ENCODE data around the gene CCDC9. TPM values are rescaled to one million over a fixed set of nuclear protein-coding genes. Genes with fewer than 3 reads are reported as not detected.
"Not testable (repeated sequence)": the region's sequence is repeated elsewhere in the genome, so short reads cannot be mapped to it uniquely, and the experiment has no call there.

CCDC9 gene
- total RNA-seq, 1 donor from 2014 or later, result 26.1 TPM

DNA sequence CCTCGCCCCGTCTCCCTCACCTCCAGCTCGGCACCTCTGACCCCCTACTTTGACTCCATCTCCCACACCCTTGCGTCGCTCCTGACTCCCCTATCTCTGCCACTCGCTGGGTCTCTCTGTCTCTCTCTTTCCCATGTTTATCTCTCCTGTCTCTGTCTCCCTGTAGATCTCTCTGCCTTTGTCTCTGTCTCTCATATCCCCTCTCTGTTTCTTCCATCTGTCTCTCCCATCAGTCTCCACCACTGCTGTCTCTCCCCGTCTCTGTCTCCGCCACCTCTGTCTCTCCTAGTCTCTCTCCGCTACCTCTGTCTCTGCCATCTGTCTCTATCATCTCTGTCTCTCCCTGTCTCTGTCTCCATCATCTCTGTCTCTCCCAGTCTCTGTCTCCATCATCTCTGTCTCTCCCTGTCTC, 13.0 kb upstream of the CCDC9 start:
- H3K4me1 Mint-ChIP-seq, result peaks cover 30% of the 10 kb centered on the region
- TF ChIP-seq, protein P1, sequence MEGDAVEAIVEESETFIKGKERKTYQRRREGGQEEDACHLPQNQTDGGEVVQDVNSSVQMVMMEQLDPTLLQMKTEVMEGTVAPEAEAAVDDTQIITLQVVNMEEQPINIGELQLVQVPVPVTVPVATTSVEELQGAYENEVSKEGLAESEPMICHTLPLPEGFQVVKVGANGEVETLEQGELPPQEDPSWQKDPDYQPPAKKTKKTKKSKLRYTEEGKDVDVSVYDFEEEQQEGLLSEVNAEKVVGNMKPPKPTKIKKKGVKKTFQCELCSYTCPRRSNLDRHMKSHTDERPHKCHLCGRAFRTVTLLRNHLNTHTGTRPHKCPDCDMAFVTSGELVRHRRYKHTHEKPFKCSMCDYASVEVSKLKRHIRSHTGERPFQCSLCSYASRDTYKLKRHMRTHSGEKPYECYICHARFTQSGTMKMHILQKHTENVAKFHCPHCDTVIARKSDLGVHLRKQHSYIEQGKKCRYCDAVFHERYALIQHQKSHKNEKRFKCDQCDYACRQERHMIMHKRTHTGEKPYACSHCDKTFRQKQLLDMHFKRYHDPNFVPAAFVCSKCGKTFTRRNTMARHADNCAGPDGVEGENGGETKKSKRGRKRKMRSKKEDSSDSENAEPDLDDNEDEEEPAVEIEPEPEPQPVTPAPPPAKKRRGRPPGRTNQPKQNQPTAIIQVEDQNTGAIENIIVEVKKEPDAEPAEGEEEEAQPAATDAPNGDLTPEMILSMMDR (conservative IDR thresholded peaks at IDR 0.05), result no peak
- H3K27me3 Mint-ChIP-seq (ENCODE audit: low read depth), result peaks cover 21% of the 10 kb centered on the region
- H3K27ac Mint-ChIP-seq (ENCODE audit: unreplicated experiment), result peak overlapping the region; percentile 83
- H3K36me3 Mint-ChIP-seq (ENCODE audit: low read depth), result no peaks in the 10 kb centered on the region
- H3K9me3 Mint-ChIP-seq, result no peaks in the 10 kb centered on the region
- H3K4me3 Mint-ChIP-seq, result peak overlapping the region; percentile 40
- DNase-seq (ENCODE audit: low read depth, low spot score), result no peak

DNA sequence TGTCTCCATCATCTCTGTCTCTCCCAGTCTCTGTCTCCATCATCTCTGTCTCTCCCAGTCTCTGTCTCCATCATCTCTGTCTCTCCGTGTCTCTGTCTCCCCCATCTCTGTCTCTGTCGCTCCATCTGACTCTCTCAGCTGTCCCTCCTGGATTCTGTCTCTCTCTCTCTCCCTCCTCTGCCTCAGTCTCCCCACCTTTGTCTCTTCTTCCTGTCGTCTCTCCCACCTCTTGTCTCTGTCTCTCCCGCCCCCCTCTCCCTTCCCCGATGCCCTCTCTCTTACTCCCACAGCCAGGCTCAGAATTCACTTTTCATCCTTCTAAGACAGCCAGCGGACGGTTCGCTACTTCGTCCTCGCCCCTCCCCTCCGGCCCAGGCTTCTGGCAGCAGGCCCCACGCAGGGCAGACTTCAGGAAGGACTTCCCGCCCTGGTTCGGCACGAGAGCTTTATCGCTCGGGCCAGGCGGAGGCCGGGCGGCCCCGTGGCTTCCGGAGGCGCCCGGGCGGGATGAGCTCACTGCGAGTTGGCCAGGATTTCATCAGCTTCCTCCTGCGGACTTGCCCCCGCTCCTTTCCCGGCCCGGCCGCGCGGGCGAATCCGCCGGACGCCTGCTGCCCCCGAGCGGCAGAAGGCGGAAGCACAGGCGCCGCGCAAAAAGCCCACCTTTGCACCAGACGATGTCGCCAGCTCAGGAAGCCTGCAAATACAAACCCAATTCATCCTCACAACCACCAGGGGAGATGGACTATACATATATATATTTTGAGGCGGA, 12.4 kb upstream of the CCDC9 start:
- H3K4me3 Mint-ChIP-seq, result peak overlapping the region; percentile 71
- H3K27ac Mint-ChIP-seq (ENCODE audit: unreplicated experiment), result peak overlapping the region; percentile 95
- H3K4me1 Mint-ChIP-seq, result peaks cover 27% of the 10 kb centered on the region
- H3K9me3 Mint-ChIP-seq, result no peaks in the 10 kb centered on the region
- peaks cover 17% of the 10 kb centered on the region for H3K27me3 Mint-ChIP-seq (ENCODE audit: low read depth)
- H3K36me3 Mint-ChIP-seq (ENCODE audit: low read depth), result no peaks in the 10 kb centered on the region
- peak; percentile 95 for DNase-seq (ENCODE audit: low read depth, low spot score)
- TF ChIP-seq, protein P1 (conservative IDR thresholded peaks at IDR 0.05), result peak; percentile 99

DNA sequence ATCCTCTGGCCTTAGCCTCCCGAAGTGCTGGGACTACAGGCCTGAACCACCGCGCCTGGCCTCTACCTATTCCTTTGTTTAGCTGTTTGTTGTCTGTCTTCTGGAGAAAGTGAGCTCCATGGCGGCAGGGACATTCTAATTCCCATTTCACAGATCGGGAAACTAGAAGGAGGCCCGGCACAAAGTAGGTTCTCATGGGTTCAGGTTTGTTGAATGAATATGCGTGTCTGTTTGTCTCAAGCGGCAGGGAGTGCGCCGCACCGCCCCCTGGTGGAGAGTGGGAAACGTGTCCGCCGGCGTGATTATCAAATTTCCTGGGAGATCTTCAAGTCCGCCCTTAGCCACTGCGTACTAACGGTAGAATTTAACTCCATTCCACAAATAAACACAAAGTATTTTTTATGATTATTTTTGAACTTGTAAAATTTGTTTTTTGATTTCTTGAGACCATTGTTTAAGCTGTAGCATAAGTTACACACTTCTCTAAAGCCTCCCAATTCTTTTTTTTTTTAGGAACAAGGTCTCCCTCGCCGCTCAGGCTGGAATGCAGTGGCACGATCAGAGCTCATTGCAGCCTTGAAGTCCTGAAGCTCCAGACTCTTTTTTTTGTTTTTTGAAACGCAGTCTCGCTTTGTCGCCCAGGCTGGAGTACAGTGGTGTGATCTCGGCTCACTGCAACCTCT, 8.9 kb upstream of the CCDC9 start:
- TF ChIP-seq, protein P1 (conservative IDR thresholded peaks at IDR 0.05), result peak; percentile 92
- DNase-seq (ENCODE audit: low read depth, low spot score), result peak; percentile 82
- no peaks in the 10 kb centered on the region for H3K9me3 Mint-ChIP-seq
- no peaks in the 10 kb centered on the region for H3K36me3 Mint-ChIP-seq (ENCODE audit: low read depth)
- H3K4me1 Mint-ChIP-seq, result peaks cover 21% of the 10 kb centered on the region
- H3K27me3 Mint-ChIP-seq (ENCODE audit: low read depth), result peaks cover 4% of the 10 kb centered on the region
- H3K27ac Mint-ChIP-seq (ENCODE audit: unreplicated experiment), result no peak overlapping the region
- peak overlapping the region; percentile 52 for H3K4me3 Mint-ChIP-seq

DNA sequence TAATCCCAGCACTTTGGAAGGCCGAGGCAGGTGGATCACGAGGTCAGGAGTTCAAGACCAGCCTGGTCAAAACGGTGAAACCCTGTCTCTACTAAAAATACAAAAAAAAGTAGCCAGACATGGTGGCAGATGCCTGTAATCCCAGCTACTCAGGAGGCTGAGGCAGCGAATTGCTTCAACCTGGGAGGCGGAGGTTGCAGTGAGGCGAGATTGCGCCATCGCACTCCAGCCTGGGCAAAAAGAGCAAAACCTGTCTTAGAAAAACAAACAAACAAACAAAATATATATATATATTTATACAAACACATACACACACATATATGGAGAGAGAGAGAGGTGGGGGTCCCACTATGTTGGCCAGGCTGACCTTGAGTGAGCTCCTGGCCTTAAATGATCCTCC, 3.3 kb upstream of the CCDC9 start:
- not testable (repeated sequence) for H3K27ac Mint-ChIP-seq (ENCODE audit: unreplicated experiment); DNase-seq (ENCODE audit: low read depth, low spot score); H3K9me3 Mint-ChIP-seq; H3K36me3 Mint-ChIP-seq (ENCODE audit: low read depth); H3K27me3 Mint-ChIP-seq (ENCODE audit: low read depth)
- peak overlapping the region; percentile 71 for H3K4me3 Mint-ChIP-seq
- peaks cover 19% of the 10 kb centered on the region for H3K4me1 Mint-ChIP-seq

DNA sequence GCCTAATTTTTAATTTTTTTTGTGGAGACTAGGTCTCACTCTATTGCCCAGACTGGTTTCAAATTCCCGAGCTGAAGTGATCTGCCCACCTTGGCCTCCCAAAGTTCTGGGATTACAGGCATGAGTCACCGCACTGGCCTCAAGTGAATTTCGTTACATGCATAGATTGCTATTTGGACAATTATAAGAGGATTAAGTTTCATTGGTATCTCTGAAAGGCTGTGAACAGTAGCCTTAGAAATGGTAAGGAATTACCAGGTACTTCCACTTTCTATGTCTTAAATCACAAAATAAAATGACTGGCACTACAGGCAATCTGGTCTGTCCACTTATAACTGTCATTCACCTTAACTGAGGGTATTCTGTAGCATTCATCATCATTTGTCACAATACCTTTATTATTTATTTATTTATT, 2.9 kb upstream of the CCDC9 start:
- TF ChIP-seq, protein P1 (conservative IDR thresholded peaks at IDR 0.05), result no peak

DNA sequence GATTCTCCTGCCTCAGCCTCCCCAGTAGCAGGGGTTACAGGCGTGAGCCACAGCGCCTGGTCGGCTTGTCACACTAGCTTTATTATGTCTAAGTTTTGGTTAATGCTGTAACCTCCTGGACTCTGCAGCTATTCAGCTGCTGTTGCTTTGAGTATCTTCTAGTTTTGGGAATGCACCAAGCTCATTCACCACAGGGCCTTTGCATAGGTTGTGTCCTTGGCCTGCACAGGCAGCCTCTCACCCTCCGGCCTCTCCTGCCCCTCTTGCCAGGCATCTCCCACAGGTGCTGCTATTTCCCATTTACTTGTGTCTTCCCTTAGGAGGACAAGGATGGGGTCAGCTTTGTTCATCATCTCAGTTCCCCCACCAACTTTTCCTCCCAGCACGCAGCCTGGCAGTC, 2.4 kb upstream of the CCDC9 start:
- no peak for DNase-seq (ENCODE audit: low read depth, low spot score)
- Mint-ChIP-seq H3K36me3 (ENCODE audit: low read depth) (no peaks in the 10 kb centered on the region), H3K4me3 (peak overlapping the region; percentile 69), H3K27ac (ENCODE audit: unreplicated experiment) (no peak overlapping the region), H3K4me1 (peaks cover 25% of the 10 kb centered on the region), H3K9me3 (no peaks in the 10 kb centered on the region), H3K27me3 (ENCODE audit: low read depth) (no peaks in the 10 kb centered on the region)
- TF ChIP-seq, protein P1 (conservative IDR thresholded peaks at IDR 0.05), result no peak

More for the DNA sequence above, 2.9 kb upstream of the CCDC9 start:
- Mint-ChIP-seq H3K27ac (ENCODE audit: unreplicated experiment) (no peak overlapping the region), H3K27me3 (ENCODE audit: low read depth) (no peaks in the 10 kb centered on the region), H3K36me3 (ENCODE audit: low read depth) (no peaks in the 10 kb centered on the region), H3K4me1 (peaks cover 22% of the 10 kb centered on the region), H3K4me3 (peak overlapping the region; percentile 71), H3K9me3 (no peaks in the 10 kb centered on the region)
- DNase-seq (ENCODE audit: low read depth, low spot score), result no peak

All from neural crest cell (in vitro differentiated cells).